ENCODE data around the gene CNNM1. TPM values are rescaled to one million over a fixed set of nuclear protein-coding genes. Genes with fewer than 3 reads are reported as not detected.

Gene CNNM1
- total RNA-seq, 2 experiments from 2014 or later: 0.54 to 0.57 TPM

DNA sequence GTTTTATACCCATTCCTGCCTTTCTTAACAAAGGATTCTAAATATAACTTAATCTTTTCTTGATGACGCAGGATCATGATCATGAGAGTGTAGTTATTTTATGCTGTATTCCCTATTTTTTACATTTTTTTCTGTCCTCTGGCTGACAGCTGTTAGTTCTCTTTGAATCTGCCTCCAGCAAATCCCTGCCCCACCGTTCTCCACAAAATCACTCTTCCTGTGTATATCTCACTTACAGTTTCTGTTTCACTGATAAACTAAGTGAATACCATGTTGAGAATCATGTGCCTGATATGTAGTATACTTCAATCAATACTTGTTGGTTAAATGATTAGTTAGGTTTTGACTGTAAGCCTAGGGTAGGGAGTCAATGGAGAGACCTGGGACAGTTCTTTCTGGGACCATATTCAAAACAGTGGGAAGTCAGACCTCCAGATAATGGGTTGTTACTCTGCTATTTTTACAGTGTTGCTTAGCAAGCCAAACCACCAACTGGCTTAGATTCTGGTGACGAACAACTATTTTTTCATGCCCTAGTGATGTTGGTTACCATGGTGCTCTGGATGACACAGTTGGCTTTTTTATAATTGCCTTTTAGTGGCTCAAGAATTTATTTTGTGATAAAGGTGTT, 12.8 kb downstream of the CNNM1 start:
- H3K9me3 Mint-ChIP-seq: no peaks in the 10 kb centered on the region
- DNase-seq: no peak
- no peak overlapping the region for H3K27ac Mint-ChIP-seq
- no peak overlapping the region for H3K4me3 Mint-ChIP-seq
- H3K4me1 Mint-ChIP-seq: peaks cover 3% of the 10 kb centered on the region
- H3K27me3 Mint-ChIP-seq: peaks cover 6% of the 10 kb centered on the region
- ChIA-PET POLR2A (no interaction called here), CTCF (no interaction called here)
- no peaks in the 10 kb centered on the region for H3K36me3 Mint-ChIP-seq (ENCODE audit: low read depth)

DNA sequence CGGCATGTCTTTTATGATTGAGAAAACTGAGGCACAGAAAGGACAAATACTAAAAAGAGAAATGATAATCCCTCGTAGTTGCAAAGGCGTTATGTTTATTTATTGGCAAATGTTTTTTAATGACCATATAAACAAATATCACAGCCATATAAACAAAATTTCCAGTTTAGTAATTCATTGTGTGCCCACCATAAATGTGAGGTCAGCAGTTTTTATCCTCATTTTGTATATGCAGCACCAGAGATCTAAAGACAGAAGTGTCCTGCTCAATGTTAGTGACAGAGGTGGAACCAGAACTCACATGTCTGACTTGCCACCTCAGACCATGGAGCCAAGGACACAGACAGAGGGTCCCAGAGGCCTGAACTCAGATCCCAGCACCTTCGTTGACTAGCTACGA, 14.1 kb downstream of the CNNM1 start:
- Mint-ChIP-seq H3K9me3 (no peaks in the 10 kb centered on the region), H3K27me3 (peaks cover 3% of the 10 kb centered on the region), H3K36me3 (ENCODE audit: low read depth) (no peaks in the 10 kb centered on the region), H3K4me1 (peaks cover 3% of the 10 kb centered on the region), H3K4me3 (no peak overlapping the region), H3K27ac (no peak overlapping the region)
- ChIA-PET POLR2A (no interaction called here), CTCF (no interaction called here)
- DNase-seq: no peak

DNA sequence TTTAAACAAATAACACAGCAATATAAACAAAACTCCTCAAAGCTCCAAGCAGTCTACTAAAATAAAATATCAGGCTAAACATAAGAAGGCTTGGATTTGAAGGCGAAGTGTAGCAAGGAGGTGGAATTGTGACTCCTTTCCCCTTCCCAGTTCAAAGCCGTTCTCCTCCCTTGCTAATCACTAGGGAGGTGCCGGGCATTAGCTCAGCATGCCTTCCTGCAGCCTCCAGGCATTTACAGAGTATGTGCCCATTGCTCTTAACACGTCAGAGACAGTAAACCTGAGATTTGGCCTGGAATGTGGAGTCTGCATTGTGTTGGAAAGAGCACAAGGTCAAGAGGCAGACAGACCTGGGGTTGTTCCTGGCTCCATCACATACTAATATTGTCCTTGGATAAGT, 15.6 kb downstream of the CNNM1 start:
- ChIA-PET POLR2A (no interaction called here), CTCF (interaction anchor here (1.3 kb wide), 1 partner anchor 18 kb away, joined by 3 read pairs; no protein-coding TSS in a partner anchor)
- Mint-ChIP-seq H3K4me3 (no peak overlapping the region), H3K9me3 (no peaks in the 10 kb centered on the region), H3K4me1 (peaks cover 3% of the 10 kb centered on the region), H3K36me3 (ENCODE audit: low read depth) (no peaks in the 10 kb centered on the region), H3K27ac (no peak overlapping the region), H3K27me3 (peaks cover 6% of the 10 kb centered on the region)
- no peak for DNase-seq

GRCh38 chr10:99345350-99345749, 16.2 kb downstream of the CNNM1 start:
- peaks cover 3% of the 10 kb centered on the region for H3K4me1 Mint-ChIP-seq
- no peaks in the 10 kb centered on the region for H3K9me3 Mint-ChIP-seq
- CTCF ChIA-PET: interaction anchor here (1.3 kb wide), 1 partner anchor 17 kb away, joined by 3 read pairs; no protein-coding TSS in a partner anchor
- H3K27ac Mint-ChIP-seq: no peak overlapping the region
- no peak for DNase-seq
- POLR2A ChIA-PET: no interaction called here
- no peak overlapping the region for H3K4me3 Mint-ChIP-seq
- H3K36me3 Mint-ChIP-seq (ENCODE audit: low read depth): no peaks in the 10 kb centered on the region
- H3K27me3 Mint-ChIP-seq: peaks cover 6% of the 10 kb centered on the region

DNA sequence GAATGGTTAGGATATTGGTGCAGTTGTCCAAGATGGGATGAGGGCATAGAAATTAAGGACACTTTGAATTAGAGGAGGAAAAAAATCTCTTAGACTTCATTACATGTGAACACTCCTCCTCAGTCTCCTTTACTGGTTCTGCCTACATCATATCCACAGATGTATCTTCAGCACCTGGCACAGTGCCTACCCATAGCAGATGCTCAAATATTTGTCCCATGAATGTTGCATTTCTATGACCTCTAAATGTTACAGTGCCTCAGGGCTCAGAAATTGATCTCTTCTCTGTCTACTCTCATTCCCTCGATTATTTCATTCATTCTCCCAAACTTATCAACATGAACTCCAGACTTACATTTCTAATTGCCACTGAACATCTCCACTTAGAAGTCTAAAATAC, 17.1 kb downstream of the CNNM1 start:
- Mint-ChIP-seq H3K4me1 (peaks cover 3% of the 10 kb centered on the region), H3K36me3 (ENCODE audit: low read depth) (no peaks in the 10 kb centered on the region), H3K27ac (no peak overlapping the region), H3K9me3 (no peaks in the 10 kb centered on the region), H3K4me3 (no peak overlapping the region), H3K27me3 (peaks cover 6% of the 10 kb centered on the region)
- POLR2A ChIA-PET: no interaction called here
- CTCF ChIA-PET: no interaction called here
- DNase-seq: no peak

GRCh38 chr10:99347672-99348071, 18.5 kb downstream of the CNNM1 start:
- Mint-ChIP-seq H3K4me1 (no peaks in the 10 kb centered on the region), H3K27me3 (peaks cover 15% of the 10 kb centered on the region), H3K4me3 (no peak overlapping the region), H3K9me3 (no peaks in the 10 kb centered on the region), H3K36me3 (ENCODE audit: low read depth) (no peaks in the 10 kb centered on the region), H3K27ac (no peak overlapping the region)
- POLR2A ChIA-PET: no interaction called here
- DNase-seq: no peak
- CTCF ChIA-PET: no interaction called here

DNA sequence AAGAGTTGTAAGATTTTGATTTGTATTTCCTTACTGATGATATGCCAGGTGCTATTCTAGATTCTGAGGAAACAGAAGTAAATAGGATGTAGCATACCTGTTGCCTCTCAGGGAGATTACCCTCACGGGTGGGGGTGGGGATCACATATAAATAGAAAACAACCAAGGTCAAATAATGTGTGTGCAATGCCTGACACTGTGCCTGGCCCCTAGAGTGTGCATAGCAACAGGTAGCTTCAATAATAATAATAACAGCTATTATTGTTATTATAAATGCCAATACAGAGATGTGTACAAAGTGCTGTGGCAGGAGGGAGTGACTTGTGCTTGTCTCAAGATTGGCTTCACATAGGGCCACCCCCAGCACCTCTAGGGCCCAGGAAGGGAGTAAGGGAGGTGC, 24.0 kb downstream of the CNNM1 start:
- ChIA-PET CTCF (no interaction called here), POLR2A (no interaction called here)
- no peak overlapping the region for H3K4me3 Mint-ChIP-seq
- peaks cover 27% of the 10 kb centered on the region for H3K27me3 Mint-ChIP-seq
- H3K9me3 Mint-ChIP-seq: no peaks in the 10 kb centered on the region
- DNase-seq: no peak
- H3K36me3 Mint-ChIP-seq (ENCODE audit: low read depth): no peaks in the 10 kb centered on the region
- no peak overlapping the region for H3K27ac Mint-ChIP-seq
- no peaks in the 10 kb centered on the region for H3K4me1 Mint-ChIP-seq

DNA sequence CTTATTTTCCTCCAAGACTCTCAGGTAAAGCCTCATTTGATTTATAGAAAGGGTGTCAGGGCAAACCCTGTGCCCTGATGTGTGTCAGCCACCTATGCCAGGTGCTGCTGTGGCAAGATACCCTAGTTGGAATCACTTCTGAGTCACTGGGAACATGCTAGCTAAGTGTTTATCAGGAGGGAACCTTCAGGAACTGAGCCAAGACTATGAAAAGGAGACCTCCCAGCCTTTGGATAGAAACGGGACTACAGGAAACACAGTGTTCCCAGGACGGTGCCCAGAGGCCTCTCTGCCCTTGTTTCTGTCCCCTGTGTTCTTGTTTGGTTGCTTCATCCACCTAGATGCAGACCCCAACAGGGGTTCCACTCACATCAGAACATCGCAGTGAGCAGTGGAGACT, 28.5 kb downstream of the CNNM1 start:
- Mint-ChIP-seq H3K9me3 (no peaks in the 10 kb centered on the region), H3K27me3 (peaks cover 16% of the 10 kb centered on the region), H3K4me1 (no peaks in the 10 kb centered on the region), H3K27ac (no peak overlapping the region), H3K36me3 (ENCODE audit: low read depth) (no peaks in the 10 kb centered on the region), H3K4me3 (no peak overlapping the region)
- DNase-seq: no peak
- POLR2A ChIA-PET: no interaction called here
- CTCF ChIA-PET: no interaction called here

- Mint-ChIP-seq H3K9me3 (no peaks in the 10 kb centered on the region), H3K36me3 (ENCODE audit: low read depth) (no peaks in the 10 kb centered on the region), H3K27ac (no peak overlapping the region), H3K4me3 (no peak overlapping the region), H3K27me3 (peaks cover 15% of the 10 kb centered on the region), H3K4me1 (no peaks in the 10 kb centered on the region)
- CTCF ChIA-PET: no interaction called here
- no peak for DNase-seq
- POLR2A ChIA-PET: no interaction called here
These were observed 28.9 kb downstream of the CNNM1 start for GRCh38 chr10:99358101-99358500.

DNA sequence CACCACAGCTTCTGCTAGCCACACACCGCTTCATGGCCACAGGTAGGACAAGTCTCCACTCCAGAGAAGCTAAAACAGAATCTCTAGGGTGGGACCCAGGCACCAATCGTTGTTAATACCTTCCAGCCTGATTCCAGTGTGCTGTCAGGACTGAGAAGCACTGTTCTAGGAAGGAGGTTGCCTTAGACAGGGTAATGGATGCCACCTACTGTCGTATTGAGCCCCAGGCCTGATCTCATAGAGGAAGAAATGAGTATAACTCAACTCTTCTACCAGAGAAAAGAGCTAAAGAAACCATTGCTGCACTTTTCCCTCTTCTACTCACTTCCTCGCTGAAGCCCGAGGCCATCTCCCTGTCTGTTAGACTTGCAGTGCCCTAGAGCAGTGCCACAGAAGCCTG, 31.8 kb downstream of the CNNM1 start:
- peaks cover 12% of the 10 kb centered on the region for H3K27me3 Mint-ChIP-seq
- no peak overlapping the region for H3K4me3 Mint-ChIP-seq
- H3K9me3 Mint-ChIP-seq: no peaks in the 10 kb centered on the region
- no peaks in the 10 kb centered on the region for H3K4me1 Mint-ChIP-seq
- no peak overlapping the region for H3K27ac Mint-ChIP-seq
- ChIA-PET POLR2A (no interaction called here), CTCF (no interaction called here)
- no peaks in the 10 kb centered on the region for H3K36me3 Mint-ChIP-seq (ENCODE audit: low read depth)
- no peak for DNase-seq

GRCh38 chr10:99364125-99364524, 35.0 kb downstream of the CNNM1 start:
- H3K27ac Mint-ChIP-seq: no peak overlapping the region
- peaks cover 30% of the 10 kb centered on the region for H3K27me3 Mint-ChIP-seq
- ChIA-PET CTCF (interaction anchor here (0.6 kb wide), 1 partner anchor 13 kb away, joined by 3 read pairs; no protein-coding TSS in a partner anchor), POLR2A (no interaction called here)
- no peak overlapping the region for H3K4me3 Mint-ChIP-seq
- H3K9me3 Mint-ChIP-seq: no peaks in the 10 kb centered on the region
- no peaks in the 10 kb centered on the region for H3K4me1 Mint-ChIP-seq
- H3K36me3 Mint-ChIP-seq (ENCODE audit: low read depth): no peaks in the 10 kb centered on the region
- DNase-seq: no peak

DNA sequence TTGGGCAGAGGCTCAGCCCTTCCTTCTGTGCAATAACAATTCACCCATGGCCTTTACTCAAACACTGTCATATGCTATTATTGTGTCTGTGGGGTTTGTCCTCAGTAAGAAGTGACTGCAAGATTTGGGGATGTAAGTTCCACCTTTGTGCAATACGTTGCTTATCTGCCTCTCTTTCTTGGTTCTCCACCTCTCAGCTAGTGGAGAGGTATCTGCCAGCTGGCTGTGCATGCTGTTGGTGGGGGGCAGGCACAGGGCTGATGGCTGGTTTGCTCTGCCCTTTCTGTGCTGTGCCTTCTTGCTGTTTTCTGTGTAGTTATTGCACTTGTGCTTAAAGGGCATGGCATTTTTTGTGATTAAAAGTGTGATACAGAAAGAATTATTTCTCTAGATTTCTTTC, 36.2 kb downstream of the CNNM1 start:
- no peaks in the 10 kb centered on the region for H3K36me3 Mint-ChIP-seq (ENCODE audit: low read depth)
- ChIA-PET POLR2A (no interaction called here), CTCF (no interaction called here)
- no peak overlapping the region for H3K4me3 Mint-ChIP-seq
- H3K27me3 Mint-ChIP-seq: peaks cover 41% of the 10 kb centered on the region
- no peak for DNase-seq
- no peaks in the 10 kb centered on the region for H3K9me3 Mint-ChIP-seq
- H3K27ac Mint-ChIP-seq: no peak overlapping the region
- no peaks in the 10 kb centered on the region for H3K4me1 Mint-ChIP-seq

DNA sequence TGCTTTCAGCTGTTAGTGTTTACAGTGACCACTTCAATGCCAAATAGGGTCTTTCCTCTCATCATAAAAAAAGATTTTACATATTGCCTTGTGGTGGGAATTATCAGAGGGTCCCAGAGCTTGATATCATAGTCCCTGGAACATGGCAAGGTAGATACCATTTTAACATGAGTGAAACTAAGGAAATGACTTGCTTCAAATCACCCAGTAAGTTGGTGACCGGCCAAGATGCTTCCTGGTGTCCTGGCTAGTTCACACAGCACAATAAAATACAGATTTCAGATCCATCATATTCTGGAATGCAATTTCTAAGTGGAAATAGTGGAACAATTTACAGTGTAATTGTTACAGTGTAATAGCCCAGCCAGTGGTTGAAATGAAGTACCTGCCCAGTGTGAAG, 36.6 kb downstream of the CNNM1 start:
- Mint-ChIP-seq H3K9me3 (no peaks in the 10 kb centered on the region), H3K4me1 (no peaks in the 10 kb centered on the region), H3K4me3 (no peak overlapping the region), H3K36me3 (ENCODE audit: low read depth) (no peaks in the 10 kb centered on the region), H3K27ac (no peak overlapping the region), H3K27me3 (peaks cover 45% of the 10 kb centered on the region)
- ChIA-PET POLR2A (no interaction called here), CTCF (no interaction called here)
- no peak for DNase-seq

- peaks cover 5% of the 10 kb centered on the region for H3K4me1 Mint-ChIP-seq
- POLR2A ChIA-PET: no interaction called here
These were observed 37.5 kb downstream of the CNNM1 start for GRCh38 chr10:99366666-99367065.

More at GRCh38 chr10:99366666-99367065, 37.5 kb downstream of the CNNM1 start:
- Mint-ChIP-seq H3K4me3 (no peak overlapping the region), H3K36me3 (ENCODE audit: low read depth) (no peaks in the 10 kb centered on the region), H3K9me3 (no peaks in the 10 kb centered on the region), H3K27ac (no peak overlapping the region), H3K27me3 (peaks cover 50% of the 10 kb centered on the region)
- CTCF ChIA-PET: no interaction called here
- DNase-seq: no peak

All from activated CD4-positive, alpha-beta T cell treated with anti-CD3 and anti-CD28 coated beads, Interleukin-2, amount 10 ng/mL, durations not matched to agents 7 days and 5 days (primary cell).